ENCODE results near the gene MCC.

Gene MCC

DNA sequence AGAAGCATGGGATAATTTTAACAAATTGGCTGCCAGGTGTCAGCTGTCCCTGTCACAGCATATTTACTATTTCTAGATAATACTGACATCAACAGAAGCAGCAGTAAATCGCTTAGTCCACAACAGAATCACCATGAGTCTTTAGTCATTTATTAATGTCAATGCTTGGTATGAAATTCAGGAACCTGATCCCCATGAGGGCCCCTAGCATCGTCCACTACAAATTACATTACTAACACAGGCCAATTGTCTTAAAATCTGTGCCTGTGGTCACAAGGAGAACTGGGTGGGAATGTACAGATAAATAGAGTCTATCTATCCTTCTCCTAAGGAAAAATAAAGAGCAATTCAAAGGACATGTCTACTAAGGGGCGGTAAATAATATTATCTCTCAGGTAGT, 129.6 kb downstream of the MCC start:
- DNase-seq = no peak

DNA sequence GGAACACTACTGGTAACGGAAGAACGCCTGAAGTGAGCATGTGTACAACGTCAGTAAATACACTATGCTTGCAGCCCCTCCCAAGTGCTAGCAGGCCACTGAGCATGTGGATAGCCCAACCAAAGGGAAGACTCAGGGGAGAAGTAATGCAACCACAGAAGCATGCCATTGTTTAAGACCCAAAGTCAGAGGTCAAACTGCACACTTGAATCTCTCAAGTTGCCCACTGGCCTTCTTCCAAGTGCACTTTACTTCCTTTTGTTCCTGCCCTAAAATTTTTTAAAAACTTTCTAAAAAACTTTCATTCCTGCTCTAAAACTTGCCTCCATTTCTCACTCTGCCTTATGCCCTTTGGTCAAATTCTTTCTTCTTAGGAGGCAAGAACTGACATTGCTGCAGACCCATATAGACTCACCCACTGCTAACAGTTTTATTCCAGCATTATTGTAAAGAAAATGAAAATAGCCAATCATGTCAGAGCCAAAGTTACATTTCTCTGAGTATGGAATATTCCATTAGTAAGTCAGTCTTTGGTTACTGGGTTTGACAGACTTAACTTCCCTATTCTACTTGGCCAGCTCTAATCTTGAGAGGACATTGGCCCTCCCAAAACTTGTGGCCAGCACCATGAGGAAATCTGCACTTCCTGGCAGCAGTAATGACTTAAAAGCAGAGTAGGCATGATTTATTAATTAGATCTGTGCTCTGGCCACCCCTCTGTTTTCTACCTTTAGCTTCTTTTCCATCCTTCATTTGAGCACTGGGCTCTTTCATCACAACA, 130.4 kb downstream of the MCC start:
- DNase-seq = no peak

DNA sequence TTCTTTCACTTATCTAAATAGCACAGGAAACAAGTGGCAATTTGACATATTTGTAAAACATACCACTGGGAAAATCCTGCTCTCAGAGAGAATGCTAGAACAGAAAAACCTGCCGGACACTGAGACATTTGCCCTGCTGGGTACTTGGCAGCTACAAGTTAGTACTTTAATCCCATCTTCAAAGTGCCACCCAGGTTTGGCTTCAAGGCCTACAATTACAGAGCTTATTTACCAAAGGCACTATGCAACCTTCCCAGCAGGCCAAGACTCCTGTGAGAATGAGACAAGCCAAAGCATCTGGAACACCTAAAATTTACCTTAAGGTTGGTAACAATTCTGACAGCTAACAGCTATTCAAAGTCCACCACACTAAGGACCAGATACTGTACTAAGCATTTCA, 131.8 kb downstream of the MCC start:
- no peak for DNase-seq

DNA sequence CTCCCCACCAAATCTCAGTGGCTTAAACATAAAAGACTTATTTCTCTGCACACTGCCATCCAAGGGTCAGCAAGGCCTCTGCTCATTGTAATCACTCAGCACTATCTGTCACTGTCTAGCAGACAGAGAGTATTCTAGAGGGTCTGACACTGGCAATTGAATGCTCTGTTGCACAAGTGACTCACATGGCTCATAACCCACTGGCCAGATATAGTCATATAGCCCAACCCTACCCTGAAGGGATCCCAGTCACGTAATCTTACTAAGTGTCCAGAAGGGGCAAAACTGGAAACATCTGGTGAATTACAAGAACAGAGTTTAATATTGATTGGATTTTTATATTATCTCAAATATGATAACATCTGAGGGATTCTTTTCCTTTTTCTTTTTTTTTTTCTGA, 134.2 kb downstream of the MCC start:
- DNase-seq = no peak

DNA sequence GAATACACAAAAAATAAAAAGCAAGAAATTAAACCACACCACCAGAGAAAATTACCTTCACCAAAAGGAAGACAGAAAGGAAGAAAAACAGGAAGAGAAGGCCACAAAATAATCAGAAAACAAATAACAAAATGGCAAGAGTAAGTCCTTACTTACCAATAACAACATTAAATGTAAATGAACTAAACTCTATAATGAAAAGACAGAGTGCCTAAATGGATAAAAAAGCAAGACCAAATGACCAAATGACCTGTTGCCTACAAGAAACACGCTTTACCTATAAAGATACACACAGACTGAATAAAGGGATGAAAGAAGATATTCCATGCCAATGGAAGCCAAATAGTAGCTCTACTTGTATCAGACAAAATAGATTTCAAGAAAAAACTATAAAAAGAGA, 140.7 kb downstream of the MCC start:
- DNase-seq = no peak

DNA sequence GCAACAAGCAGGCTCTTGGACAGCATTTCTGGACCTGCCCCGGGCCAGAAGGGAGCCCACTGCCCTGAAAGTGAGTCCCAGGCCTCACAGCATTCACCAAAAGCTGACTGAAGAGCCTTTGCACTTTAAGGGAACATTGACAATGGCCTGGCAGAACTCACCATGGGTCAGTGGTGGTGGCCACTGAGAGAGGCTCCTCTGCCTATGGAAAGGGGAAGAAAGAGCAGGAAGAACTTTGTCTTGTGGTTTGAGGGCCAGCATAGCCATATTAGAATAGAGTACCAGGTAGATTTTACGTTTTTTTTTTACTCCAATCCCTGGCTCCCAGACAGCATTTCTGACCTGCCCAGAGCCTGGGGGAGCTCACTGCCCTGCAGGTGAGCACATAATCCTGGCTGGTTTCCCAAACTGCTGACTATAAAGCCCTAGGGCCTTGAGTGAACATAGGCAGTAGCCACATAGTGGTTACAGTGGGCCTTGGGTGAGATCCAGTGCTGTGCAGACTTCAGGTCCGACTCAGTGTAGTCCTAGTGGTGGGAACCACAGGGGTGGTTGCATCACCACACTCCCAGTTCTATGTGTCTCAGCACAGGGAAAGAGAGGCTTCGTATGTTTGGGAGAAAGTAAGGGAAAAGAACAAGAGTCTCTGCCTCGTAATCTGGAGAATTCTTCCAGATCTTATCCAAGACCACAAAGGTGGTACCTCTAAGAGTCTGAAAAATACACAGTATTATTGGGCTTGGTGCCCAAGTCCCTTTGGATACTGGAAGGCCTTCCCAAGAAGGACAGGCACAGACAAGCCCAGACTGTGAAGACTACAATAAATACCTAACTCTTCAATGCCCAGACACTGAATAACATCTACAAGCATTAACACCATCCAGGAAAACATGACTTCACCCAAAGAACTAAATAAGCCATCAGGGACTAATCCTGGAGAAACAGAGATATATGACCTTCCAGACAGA, 143.0 kb downstream of the MCC start:
- DNase-seq = no peak

DNA sequence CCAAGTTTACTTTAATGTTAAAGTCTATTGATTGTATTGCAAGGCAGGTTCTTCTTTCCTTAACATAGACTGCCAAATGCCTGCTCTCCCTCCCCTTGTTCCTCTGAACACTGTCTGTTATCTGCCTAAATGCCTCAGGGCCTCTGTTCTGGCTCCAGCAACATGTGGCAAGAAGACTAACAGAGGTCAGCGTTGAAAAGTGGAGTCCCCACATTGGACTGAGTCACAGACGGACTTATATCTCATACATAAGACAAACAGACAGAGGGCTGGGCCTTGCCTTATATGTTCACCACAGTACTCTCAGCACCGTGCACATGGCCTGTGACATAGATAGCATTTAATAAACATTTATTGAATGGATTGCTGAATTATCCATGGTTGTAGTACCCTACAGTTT, 144.9 kb downstream of the MCC start:
- no peak for DNase-seq

DNA sequence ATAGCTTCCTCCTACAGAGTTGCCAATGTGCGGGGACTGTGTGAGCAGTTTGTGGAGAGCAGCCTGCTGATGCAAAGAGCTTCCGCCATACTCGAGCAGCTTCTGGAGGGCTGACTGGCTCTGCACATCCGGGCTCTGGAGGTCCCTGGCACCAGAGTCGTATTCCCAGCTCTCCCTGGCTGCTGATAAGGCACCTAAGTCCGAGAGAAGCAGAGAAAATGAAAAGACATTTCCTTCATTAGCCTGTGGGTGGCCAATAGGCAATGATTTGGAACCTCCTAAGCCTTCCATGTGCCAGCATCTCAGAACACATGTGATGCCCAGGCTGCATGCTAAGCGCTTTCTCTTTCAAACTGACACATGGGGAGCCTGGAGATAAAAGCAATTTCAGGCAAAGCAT, 147.7 kb downstream of the MCC start:
- no peak for DNase-seq

DNA sequence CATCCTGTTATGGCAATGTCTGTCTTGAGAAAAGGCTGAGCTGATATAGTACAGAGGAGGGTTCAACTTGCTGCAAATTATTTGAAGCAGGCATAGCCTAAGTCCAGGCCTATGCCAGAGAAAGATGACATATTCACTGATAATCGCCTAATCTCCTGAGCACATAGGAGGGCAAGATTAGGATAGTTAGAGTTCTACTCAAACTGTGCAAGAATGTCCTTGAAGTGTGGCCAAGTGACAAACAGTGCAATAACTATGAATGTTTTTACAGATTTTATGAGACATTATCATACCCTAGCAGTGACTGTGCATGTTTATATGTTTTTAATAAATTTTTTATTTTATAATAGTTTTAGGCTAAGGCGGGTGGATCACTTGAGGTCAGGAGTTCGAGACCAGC, 149.6 kb downstream of the MCC start:
- DNase-seq = no peak

DNA sequence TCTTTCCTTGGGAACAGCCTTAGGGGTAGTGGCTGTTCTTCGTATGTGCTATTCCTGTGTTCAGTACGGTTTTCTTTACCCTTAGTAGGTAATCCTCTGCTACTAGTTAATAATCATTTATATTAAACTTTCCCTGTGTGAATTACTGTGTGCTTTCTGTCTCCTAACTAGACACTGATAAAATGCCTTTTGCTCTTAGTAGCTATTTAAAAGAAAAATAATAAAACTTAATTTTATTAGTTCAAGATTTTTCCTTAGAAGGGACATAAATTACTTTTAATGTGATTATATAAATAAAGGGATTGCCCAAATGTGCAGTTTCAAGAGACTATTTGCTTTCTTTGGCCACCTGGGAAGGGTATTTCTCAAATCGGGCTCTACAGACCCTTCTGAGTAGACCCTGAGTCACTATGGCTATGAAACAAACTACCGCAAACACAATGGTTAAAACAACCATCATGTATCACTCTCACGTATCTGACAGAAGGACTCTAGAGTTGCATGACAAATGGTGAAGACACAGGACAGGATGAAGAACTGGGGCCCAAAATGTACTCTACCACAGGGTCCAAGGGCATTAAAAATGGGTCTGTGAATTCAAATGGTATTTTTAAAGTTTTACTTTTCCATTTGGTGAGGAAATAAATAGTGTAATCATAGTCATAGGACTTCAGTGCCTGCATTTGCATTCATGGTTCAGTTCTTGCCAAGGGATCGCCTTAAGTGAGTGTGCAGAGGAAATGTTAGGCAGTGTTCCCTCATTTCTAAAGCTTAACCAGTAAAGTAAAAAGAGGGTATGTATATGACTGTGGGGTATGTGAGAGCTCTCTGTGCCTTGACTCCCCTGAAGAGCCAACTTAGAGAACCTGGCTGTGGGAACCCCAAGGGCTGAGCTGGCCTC, 150.5 kb downstream of the MCC start:
- DNase-seq = no peak

DNA sequence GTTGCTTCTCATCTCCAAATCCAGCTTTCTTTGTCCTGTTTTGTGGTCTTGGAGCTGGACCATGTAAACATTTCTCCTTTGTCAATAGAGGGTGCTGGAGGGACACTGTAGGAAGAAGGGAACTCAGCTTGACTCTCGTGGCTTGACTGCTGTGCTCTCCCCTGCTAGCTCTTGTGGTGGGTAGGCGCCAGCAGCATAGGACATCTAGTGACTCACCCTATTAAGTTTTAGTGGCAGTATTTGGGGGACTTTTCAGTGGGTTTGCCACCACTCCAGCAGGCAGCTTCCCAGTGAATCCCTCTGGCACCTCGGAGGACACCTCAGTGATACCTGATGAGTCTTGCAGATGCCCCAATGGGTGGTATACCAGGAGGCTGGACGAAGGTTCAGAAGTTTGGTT, 151.3 kb downstream of the MCC start:
- DNase-seq = no peak

DNA sequence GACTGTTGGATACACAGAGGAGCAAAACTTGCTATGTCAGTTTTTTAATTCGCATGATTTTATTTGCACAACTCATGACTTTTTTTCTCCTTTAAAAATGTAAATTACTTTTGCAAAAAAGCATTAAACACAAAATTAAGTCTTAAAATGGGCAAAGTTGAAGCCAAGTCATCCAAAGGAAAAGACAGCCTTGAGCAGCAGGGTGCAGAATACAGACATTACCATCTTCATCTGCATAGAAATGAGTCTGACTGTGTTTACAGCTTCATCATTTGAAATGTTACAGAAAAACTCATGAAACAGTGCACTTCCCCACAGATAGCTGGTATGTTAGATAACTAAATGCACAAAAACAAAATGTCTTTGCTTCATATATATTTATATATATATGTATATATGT, 154.8 kb downstream of the MCC start:
- DNase-seq = no peak

DNA sequence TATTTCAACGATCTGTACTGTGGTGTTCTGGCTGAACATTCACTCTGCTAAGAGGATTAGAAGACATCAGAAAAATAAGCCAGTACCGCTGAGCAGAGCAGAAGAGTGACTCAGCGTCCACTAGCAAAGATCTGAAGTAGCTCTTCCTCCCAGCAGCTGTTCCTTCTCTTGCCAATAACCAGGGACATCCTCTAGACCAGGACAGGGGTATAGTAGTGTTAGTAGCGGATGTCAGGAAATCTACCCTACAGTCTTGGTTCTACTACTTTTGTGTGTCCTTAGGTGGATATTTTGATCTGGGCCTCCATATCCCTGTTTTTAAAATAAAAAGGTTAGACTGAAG, 157.1 kb downstream of the MCC start:
- no peak for DNase-seq

DNA sequence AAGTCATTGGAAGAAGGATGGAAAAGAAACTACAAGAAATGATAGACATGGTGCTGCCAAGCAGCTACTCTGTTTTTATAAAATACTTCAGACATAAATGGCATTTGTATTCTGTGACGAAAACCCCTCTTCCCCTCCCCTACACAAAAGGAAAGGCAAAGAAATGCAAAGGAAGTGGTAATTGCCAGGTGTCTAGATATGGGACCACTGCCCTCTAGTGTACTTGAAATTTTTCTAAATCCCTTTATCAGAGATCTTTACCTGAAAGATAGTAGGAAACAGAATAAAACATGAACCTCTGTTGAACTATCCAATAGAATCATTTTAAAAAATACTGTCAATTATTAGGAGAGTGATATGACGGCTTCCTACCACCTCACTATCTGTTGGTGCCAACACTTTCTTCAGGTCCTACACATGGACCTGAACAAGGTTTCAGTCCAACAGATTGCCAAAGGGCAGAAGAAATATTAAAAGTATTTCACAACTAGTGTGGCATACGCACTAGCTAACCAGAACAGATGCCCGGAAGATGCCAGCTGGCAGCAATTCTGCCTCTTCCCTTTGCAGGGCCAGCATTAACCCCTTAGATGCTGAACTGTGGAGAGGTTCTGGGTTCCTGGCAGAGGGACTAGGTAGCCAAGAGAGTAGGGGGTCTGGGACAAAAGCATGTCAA, 157.6 kb downstream of the MCC start:
- peak; percentile 56 for DNase-seq

DNA sequence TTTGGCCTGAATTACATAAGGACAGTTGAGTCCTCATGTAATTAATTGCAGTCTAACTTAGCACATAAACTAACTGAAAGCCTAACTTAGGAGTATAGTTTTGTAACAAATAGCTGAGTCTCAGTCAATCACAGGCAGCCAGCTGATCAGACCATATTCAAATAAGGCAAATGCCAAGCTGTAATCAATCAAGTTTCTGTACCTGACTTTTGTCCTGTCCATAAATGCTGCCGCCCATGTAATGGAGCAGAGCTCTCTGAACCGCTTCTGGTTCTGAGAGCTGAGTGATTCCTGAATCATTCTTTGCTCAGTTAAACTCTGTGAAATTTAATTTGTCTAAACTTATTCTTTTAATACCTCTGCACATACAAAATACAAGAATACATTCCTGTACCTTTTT, 158.3 kb downstream of the MCC start:
- no peak for DNase-seq

DNA sequence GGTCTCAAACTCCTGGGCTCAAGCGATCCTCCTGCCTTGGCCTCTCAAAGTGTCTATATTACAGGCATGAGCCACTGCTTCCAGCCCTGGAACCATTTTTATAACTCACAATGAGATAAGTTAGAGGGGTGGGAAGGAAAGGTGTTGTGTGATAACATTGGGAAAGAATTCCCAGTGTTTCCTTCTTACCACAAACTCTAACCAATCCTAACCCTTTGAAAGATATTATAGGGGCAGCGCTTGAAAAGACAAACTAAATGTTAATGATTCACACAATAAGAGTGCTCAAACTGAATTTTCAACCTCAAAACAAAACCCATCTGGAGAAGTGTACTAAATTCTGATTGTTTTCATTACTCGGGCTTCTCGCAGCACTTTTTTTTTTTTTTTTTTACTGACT, 163.2 kb downstream of the MCC start:
- no peak for DNase-seq

DNA sequence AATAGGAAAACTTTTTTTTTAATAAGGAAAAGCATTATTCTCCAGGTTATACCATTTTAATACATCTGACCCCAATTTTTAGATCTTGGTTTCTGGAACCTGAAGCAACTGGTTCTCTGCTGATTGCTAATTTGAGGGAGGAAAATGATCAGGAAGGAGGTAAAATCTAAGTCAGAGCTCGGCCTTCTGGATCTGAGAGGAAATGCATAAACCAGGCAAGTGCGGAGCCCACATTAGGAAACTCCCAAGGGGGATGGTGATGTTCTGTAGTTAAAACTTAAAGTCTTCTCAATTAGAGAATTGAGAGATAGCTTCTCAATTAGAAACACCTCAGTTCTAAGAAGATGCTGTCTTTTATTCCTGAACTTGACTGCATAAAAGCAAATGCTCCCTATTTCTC, 167.0 kb downstream of the MCC start:
- DNase-seq = no peak

DNA sequence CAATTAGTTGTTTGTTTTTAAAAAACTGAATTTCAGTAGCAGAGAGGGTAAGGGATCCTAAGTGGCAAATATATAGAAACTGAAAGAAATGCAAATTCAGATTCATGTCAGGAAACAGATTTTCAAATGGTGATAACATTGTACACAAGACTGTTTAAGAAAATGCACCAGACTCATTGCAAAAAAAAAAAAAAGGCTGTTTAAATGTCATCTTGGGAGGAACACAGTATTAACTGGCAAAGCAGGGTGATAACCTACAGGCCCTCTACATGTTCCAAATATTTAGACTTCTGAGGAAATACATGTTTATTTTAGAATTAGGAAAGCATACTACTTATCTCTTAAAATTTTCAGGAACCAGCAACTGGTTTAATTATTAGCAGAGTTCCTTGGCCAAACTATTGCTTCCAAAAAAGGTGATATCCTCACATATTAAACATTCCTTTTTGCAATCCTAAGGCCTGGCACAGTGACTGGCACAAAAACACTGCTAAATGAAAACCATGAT, 167.9 kb downstream of the MCC start:
- DNase-seq = no peak

DNA sequence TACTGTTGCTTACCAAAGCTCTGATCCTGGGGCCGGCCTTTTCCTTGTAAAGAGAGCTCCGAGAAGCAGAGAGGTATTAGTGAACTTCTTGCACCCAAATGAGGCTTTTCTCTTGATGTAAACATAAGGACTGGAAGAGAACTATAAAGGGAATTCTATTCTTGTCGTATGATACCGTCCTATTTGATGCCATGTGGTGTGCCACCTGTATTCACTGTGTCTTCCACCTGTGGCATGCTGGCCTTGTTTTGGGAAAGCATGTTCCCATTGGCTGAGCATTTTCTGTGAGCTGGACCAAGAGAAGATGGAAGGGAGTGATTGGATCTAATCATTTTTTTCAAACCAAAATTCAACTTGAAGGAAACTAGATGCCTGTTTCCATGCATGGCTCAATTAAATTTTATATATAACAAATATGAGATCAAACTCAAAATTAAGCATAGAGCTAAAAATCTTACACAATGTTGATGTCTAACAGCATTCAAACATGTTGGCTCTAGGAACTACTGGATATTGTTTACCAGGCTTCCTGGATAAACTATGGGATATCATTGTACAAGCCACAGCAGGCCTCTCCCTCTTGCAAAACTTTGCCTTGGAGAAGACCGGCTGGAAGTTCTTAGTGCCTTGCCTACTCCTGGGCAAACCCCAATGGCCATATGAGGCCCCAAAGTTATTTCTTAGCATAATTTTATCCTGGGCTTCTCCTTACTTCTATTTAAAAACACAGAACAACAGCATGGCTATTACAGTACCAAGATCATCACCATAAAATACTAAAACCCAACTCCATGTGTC, 168.8 kb downstream of the MCC start:
- DNase-seq = no peak

DNA sequence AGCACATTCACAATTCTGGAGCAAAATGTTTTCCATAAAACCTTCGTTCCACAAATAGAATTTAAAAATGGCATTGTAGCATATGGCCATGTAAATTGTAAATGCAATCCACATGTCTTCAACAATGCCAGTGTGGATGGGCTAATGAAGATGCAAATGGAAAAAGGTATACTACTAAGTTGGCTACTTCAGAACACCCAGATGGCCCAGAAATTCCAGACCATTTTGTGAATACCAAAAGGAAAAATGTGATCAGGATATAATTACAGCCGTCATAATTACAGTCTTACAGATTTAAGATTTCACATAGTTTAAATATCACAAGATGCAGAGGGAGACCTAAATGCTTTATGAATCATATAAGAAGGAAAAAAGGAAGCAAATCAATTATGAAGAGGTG, 170.6 kb downstream of the MCC start:
- DNase-seq = no peak

DNA sequence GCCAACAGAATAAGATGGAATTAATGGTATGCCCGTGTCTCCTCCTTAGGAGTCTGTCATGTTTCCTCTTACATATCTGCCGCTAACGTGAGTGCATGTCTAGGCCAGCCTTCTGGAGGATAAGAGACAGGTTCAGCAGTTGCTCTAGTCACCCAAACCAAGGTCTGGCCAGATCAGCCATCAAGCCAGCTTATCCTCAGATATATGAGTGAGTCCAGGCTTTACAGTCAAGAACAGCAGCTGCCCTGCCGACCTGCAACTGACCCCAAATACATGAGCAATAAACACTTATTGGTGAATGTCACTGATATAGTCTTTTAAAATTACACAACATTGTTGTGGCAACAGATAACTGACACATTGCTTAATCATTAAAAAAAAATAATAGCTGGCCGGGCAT, 177.0 kb downstream of the MCC start:
- DNase-seq = no peak

DNA sequence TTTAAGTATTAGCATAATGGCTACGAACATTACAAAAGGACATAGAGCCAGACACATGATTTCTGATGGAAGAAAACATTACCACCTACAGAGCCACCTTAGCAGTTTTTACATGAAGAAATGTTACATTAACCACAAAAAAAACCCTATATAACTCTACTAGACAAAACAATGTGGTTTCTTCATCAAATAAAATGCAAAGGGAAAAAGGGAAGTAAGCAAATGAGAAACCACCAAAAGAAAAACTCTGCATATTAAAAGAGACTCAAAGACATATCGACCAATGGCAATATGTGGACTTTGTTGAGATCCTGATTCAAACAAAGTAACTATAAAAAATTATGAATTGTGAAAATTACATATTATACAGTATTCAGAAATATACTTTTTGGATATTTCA, 186.1 kb downstream of the MCC start:
- no peak for DNase-seq

Data from CD4-positive, alpha-beta T cell treated with Interleukin-4 for 4 hours (primary cell).